KOPT-K1 (cell line): ENCODE results near the gene SLC25A19.
"Not testable (repeated sequence)": the region's sequence is repeated elsewhere in the genome, so short reads cannot be mapped to it uniquely, and the experiment has no call there.

Experiments used
- H3K27ac ChIP-seq: fragments of 200-600 bp; sonication (generic); 2 replicates; pipeline ENCODE4 v1.5.1; 2016; ENCODE audit warnings: antibody characterized with exemption, mild to moderate bottlenecking, low read depth, low read length; ENCODE audit not compliant: poor library complexity, severe bottlenecking
- H3K36me3 ChIP-seq: fragments of 200-600 bp; sonication (generic); 2 replicates; pipeline ENCODE4 v1.5.1; 2017; ENCODE audit warnings: antibody characterized with exemption, mild to moderate bottlenecking, low read length, moderate library complexity; ENCODE audit not compliant: insufficient read depth
- H3K9me3 ChIP-seq: fragments of 200-600 bp; sonication (generic); 2 replicates; pipeline ENCODE4 v1.5.1; 2017; ENCODE audit warnings: antibody characterized with exemption, low read length, mild to moderate bottlenecking; ENCODE audit not compliant: insufficient read depth, poor library complexity, severe bottlenecking

SLC25A19 gene

GRCh38 chr17:75285123-75285522, 4.1 kb downstream of the SLC25A19 start:
- H3K9me3 ChIP-seq: no peaks in the 10 kb centered on the region
- no peak overlapping the region for H3K27ac ChIP-seq
- H3K36me3 ChIP-seq: peaks cover 63% of the 10 kb centered on the region

DNA sequence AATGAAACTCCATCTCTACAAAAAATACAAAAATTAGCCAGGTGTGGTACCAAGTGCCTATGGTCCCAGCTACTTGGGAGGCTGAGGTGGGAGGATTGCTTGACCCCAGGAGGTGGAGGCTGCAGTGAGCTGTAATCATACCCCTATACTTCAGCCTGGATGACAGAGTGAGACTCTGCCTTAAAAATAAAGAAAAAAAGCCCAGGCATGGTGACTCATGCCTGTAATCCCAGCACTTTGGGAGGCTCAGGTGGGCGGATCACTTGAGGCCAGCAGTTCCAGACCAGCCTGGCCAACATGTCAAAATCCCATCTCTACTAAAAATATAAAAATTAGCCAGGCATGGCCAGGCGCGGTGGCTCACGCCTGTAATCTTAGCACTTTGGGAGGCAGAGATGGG, 9.0 kb downstream of the SLC25A19 start:
- H3K9me3 ChIP-seq, H3K27ac ChIP-seq: not testable (repeated sequence)
- H3K36me3 ChIP-seq: peaks cover 84% of the 10 kb centered on the region

GRCh38 chr17:75277664-75278071, 11.6 kb downstream of the SLC25A19 start:
- Histone ChIP-seq H3K9me3 (no peaks in the 10 kb centered on the region), H3K27ac (no peak overlapping the region), H3K36me3 (peaks cover 86% of the 10 kb centered on the region)

DNA sequence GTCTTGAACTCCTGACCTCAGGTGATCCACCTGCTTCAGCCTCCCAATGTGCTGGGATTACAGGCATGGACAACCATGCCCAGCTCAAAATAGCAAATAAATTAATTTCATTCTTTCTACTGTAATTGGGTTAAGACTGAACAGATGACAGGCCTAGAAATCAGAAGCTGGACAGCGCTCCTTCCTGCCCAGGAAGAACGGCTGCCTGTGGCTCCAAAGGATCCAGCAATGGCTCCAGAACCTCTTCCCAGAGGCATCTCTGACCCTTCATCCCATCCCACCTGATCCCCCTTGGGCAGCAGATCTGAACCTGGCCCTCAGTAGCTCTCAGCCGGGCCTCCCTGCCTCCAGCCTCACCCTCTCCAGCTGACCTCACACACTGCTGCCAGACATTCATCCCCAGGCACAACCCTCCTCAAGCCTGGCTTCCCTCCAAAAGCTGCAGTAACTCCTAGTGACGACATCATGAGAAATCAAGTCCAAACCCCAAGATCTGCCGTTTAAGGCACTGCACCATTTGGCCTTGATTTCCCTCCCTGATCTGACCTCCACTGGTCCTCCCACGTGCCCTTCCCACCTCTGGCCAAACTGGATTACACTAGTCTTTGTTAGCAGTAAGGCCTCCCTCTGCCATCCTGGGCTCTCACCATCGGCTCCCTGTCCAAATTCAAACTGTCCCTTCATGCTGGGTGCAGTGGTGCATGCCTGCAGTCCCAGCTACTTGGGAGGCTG, 15.1 kb downstream of the SLC25A19 start:
- no peak overlapping the region for H3K27ac ChIP-seq
- H3K9me3 ChIP-seq: no peaks in the 10 kb centered on the region
- H3K36me3 ChIP-seq: peaks cover 58% of the 10 kb centered on the region

- H3K9me3 ChIP-seq: no peaks in the 10 kb centered on the region
- H3K27ac ChIP-seq: peak overlapping the region; percentile 96
- H3K36me3 ChIP-seq: peaks cover 50% of the 10 kb centered on the region
Observed at GRCh38 chr17:75272848-75273184, 16.4 kb downstream of the SLC25A19 start.

DNA sequence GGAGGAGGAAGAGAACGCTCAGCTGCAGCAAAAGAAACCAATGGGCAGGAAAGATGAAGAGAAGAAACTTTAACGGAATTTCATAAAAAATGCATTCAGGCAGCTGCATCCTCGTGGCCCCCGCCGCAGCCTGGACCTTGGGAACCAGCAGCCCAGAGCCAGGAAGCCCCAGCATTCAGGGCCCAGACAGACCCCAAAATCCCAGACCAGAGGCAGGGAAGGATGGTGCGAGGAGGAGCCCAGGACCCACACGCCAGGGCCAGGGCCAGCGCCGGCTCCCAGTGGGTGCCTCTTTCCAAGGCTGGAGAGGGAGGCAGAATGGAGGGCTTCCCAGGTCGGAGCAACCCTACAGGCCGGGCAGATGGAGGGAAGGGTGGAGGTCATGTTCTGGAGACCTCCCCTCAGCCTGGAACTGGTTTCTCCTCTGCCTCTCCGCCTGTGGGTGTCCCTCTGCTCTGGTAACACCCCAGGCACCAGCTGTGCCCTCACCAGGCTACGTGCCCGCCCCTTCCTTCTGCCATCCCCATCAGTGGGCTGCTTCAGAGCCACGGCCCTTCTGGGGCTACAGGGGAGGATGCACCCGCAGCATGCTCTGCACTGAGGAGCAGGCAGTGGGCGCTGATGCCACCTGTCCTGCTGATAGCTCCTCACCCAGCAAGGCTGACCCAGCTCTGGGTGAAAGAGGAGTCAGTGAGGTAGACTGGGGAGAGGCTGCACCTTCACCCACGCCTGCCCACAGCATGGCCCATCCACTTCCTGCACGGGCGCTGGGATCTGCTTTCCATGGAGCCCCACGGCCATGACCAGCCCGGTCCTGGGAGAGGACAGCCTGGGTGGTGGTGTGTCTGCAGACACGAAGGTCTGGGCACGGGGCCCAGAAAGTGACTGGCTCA, 17.0 kb downstream of the SLC25A19 start:
- H3K9me3 ChIP-seq: no peaks in the 10 kb centered on the region
- peak overlapping the region; percentile 96 for H3K27ac ChIP-seq
- H3K36me3 ChIP-seq: peaks cover 50% of the 10 kb centered on the region

GRCh38 chr17:75271233-75271954, 17.8 kb downstream of the SLC25A19 start:
- Histone ChIP-seq H3K9me3 (no peaks in the 10 kb centered on the region), H3K27ac (peak overlapping the region; percentile 96), H3K36me3 (peaks cover 52% of the 10 kb centered on the region)

DNA sequence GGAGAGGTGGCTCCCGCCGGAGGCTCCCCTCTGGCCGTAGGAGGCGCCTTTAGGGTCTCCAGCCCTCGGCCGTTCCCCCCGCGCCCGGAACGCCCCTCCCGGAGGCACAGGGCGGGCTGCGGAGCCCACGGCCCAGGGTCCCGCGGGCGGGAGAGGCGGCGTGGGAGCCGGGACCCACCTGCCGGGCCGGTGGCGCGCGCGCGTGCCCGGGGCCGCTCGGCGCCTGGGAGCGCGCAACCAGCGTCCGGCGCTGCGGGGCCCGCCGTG, 18.3 kb downstream of the SLC25A19 start, which contains the start of gene MIF4GD:
MIF4GD (minus strand) TSS at position 266 of the 267 bp plus-strand sequence. CDS start 1,036 bp downstream, outside the sequence.
- H3K27ac ChIP-seq: peak within 1 kb of the TSS; percentile 96
- H3K9me3 ChIP-seq: no peaks in the 10 kb centered on the region
- H3K36me3 ChIP-seq: peaks cover 57% of the 10 kb centered on the region

DNA sequence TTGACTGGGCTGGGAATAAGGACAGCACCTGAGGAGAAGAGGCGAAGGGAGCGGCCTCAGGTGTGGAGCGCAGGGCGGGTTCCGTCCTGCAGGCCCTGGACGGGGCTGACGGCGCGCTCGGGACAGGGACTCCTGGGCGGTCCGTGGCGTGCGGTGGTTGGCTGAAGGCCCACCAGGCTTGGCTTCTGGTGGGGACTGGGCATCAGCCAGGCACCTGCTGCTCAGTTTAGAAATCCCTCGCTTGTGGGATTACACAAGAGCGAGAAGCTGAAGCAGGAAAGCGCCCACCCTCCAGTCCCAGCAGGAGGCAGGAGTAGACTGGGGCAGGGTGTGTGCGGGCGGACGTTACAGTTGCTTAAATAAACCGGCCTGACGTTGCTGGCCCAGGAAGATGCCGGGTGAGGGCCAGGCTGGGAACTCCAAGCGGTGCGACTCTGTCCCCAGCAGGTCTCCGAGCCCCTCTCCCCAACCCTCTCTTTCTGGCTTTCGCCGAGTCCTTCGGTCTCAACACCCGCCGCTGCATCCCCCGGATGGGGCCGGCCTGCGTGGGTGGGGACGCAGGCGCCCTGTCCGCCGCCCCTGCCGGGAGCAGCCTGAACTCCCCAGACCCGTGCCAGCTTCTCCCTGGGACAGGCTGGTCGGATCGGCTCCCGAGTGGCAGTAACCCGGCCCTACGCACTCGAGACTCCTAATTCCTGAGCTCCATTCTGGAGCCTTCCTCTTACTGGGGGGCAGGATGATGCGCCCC, 18.8 kb downstream of the SLC25A19 start:
- Histone ChIP-seq H3K36me3 (peaks cover 59% of the 10 kb centered on the region), H3K27ac (peak overlapping the region; percentile 96)

DNA sequence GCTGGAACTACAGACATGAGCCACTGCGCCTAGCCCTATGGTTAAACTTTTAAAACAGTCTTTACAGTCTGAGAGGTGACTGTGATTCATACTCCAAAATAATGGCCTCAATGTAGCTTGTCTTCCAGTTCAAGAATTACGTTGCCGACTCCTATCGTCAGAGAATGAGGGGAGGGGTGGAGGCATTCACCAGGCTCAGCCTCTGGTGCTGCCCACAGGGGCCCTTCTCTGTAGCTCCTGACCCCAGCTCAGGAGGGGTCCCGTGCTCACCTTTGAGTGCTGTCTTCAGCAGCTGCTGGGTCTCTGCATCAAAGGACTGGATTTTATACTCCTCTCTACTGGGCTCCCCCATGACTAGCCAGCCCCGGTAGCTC, 19.4 kb downstream of the SLC25A19 start:
- Histone ChIP-seq H3K9me3 (no peaks in the 10 kb centered on the region), H3K27ac (peak overlapping the region; percentile 96), H3K36me3 (peaks cover 59% of the 10 kb centered on the region)

More for the DNA sequence above, 18.8 kb downstream of the SLC25A19 start:
- no peaks in the 10 kb centered on the region for H3K9me3 ChIP-seq

- no peaks in the 10 kb centered on the region for H3K9me3 ChIP-seq
- H3K36me3 ChIP-seq: peaks cover 56% of the 10 kb centered on the region
- H3K27ac ChIP-seq: no peak overlapping the region
Observed at GRCh38 chr17:75267411-75268232, 21.6 kb downstream of the SLC25A19 start.

DNA sequence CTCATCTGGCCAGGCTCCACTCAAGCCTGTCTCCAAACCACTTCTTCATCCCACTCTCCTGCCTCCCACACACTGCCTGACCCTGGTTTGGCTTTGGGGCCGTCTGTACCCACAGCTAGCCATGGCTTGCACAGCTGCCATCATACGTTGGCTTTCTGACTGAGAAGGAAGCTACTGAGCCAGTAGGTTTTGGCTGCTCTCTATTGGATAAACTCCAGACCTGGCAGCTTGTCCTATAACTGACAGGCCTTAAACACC, 22.2 kb downstream of the SLC25A19 start:
- Histone ChIP-seq H3K36me3 (peaks cover 51% of the 10 kb centered on the region), H3K9me3 (no peaks in the 10 kb centered on the region), H3K27ac (no peak overlapping the region)

- H3K27ac ChIP-seq: no peak overlapping the region
- H3K36me3 ChIP-seq: peaks cover 51% of the 10 kb centered on the region
Observed at GRCh38 chr17:75266316-75267152, 22.7 kb downstream of the SLC25A19 start.

More at GRCh38 chr17:75266316-75267152, 22.7 kb downstream of the SLC25A19 start:
- H3K9me3 ChIP-seq: no peaks in the 10 kb centered on the region
